H9 (cell line): ENCODE results near the gene AFAP1L2. TPM values are rescaled to one million over a fixed set of nuclear protein-coding genes. Genes with fewer than 3 reads are reported as not detected.

Experiments used
- DNase-seq: peaks from one replicate; pipeline ENCODE4 v3.0.0-alpha.2; 2017
- H2AFZ ChIP-seq: one replicate; pipeline ENCODE4 v1.6.1; 2013; ENCODE audit warnings: mild to moderate bottlenecking, low read length, control low read depth, moderate library complexity
- H2AK5ac ChIP-seq: 2 replicates; pipeline ENCODE4 v1.6.1; 2013; ENCODE audit warnings: low read length, control low read depth, mixed read lengths; ENCODE audit not compliant: insufficient read length
- H2BK120ac ChIP-seq: one replicate; pipeline ENCODE4 v1.6.1; 2013; ENCODE audit warnings: low read depth, mild to moderate bottlenecking, low read length, control low read depth, inconsistent platforms; ENCODE audit not compliant: poor library complexity, severe bottlenecking
- H2BK12ac ChIP-seq: 2 replicates; pipeline ENCODE4 v1.6.1; 2013; ENCODE audit warnings: low read length, control low read depth, mixed read lengths, low read depth; ENCODE audit not compliant: insufficient read length
- H2BK15ac ChIP-seq: 2 replicates; pipeline ENCODE4 v1.6.1; 2013; ENCODE audit warnings: low read depth, low read length, control low read depth
- H2BK20ac ChIP-seq: one replicate; pipeline ENCODE4 v1.6.1; 2013; ENCODE audit warnings: low read depth, mild to moderate bottlenecking, low read length, control low read depth, inconsistent platforms; ENCODE audit not compliant: poor library complexity, severe bottlenecking
- H2BK5ac ChIP-seq: 2 replicates; pipeline ENCODE4 v1.6.1; 2013; ENCODE audit warnings: low read length, control low read depth, mixed read lengths; ENCODE audit not compliant: insufficient read length
- H3K14ac ChIP-seq: 2 replicates; pipeline ENCODE4 v1.6.1; 2013; ENCODE audit warnings: low read length, control low read depth; ENCODE audit not compliant: insufficient read depth
- H3K18ac ChIP-seq: 2 replicates; pipeline ENCODE4 v1.6.1; 2013; ENCODE audit warnings: low read depth, mild to moderate bottlenecking, mixed read lengths, low read length, control low read depth; ENCODE audit not compliant: insufficient read length
- H3K23ac ChIP-seq: 2 replicates; pipeline ENCODE4 v1.6.1; 2013; ENCODE audit warnings: low read length, control low read depth, mixed read lengths, low read depth; ENCODE audit not compliant: insufficient read length
- H3K23me2 ChIP-seq: 2 replicates; pipeline ENCODE4 v1.6.1; 2013; ENCODE audit warnings: low read depth, mild to moderate bottlenecking, mixed read lengths, low read length, control low read depth; ENCODE audit not compliant: insufficient read length, poor library complexity, severe bottlenecking
- H3K27ac ChIP-seq: 2 replicates; pipeline ENCODE4 v1.5.1; 2013; ENCODE audit warnings: low read length, control low read depth, mixed read lengths, low read depth; ENCODE audit not compliant: insufficient read length
- H3K27me3 ChIP-seq: 2 replicates; pipeline ENCODE4 v1.6.1; 2013; ENCODE audit warnings: low read length, control low read depth, inconsistent platforms; ENCODE audit not compliant: insufficient read depth
- H3K4ac ChIP-seq: 2 replicates; pipeline ENCODE4 v1.6.1; 2013; ENCODE audit warnings: low read depth, mild to moderate bottlenecking, control low read depth, inconsistent platforms, low read length, moderate library complexity
- H3K4me1 ChIP-seq: 2 replicates; pipeline ENCODE4 v1.6.1; 2013; ENCODE audit warnings: low read length, control low read depth, inconsistent platforms; ENCODE audit not compliant: insufficient read depth
- H3K4me2 ChIP-seq: 2 replicates; pipeline ENCODE4 v1.6.1; 2013; ENCODE audit warnings: low read length, control low read depth, mixed read lengths; ENCODE audit not compliant: insufficient read length, insufficient read depth
- H3K56ac ChIP-seq: 2 replicates; pipeline ENCODE4 v1.6.1; 2013; ENCODE audit warnings: low read depth, mild to moderate bottlenecking, mixed read lengths, low read length, control low read depth; ENCODE audit not compliant: insufficient read length
- H3K79me1 ChIP-seq: 2 replicates; pipeline ENCODE4 v1.6.1; 2013; ENCODE audit warnings: low read depth, mild to moderate bottlenecking, moderate library complexity, low read length, control low read depth, inconsistent platforms; ENCODE audit not compliant: insufficient read depth, poor library complexity, severe bottlenecking
- H3K79me2 ChIP-seq: 2 replicates; pipeline ENCODE4 v1.6.1; 2013; ENCODE audit warnings: low read length, control low read depth, inconsistent platforms; ENCODE audit not compliant: insufficient read depth
- H3K9ac ChIP-seq: 2 replicates; pipeline ENCODE4 v1.6.1; 2013; ENCODE audit warnings: low read length, control low read depth, mixed read lengths; ENCODE audit not compliant: insufficient read length; ENCODE audit errors: extremely low read depth
- H3K9me3 ChIP-seq: one replicate; pipeline ENCODE4 v1.6.1; 2013; ENCODE audit warnings: low read depth, low read length, inconsistent platforms; ENCODE audit not compliant: control insufficient read depth
- H3T11ph ChIP-seq: one replicate; pipeline ENCODE4 v1.6.1; 2013; ENCODE audit warnings: mild to moderate bottlenecking, low read length, control low read depth, inconsistent platforms
- H4K20me1 ChIP-seq: one replicate; pipeline ENCODE4 v1.6.1; 2013; ENCODE audit not compliant: control insufficient read depth, insufficient read length, insufficient read depth
- H4K5ac ChIP-seq: 2 replicates; pipeline ENCODE4 v1.6.1; 2013; ENCODE audit warnings: low read depth, mild to moderate bottlenecking, mixed read lengths, low read length, control low read depth; ENCODE audit not compliant: insufficient read length
- H4K8ac ChIP-seq: replicated peaks from 2 replicates; pipeline ENCODE4 v1.6.1; 2013; ENCODE audit warnings: low read length, control low read depth, mixed read lengths, low read depth; ENCODE audit not compliant: insufficient read length
- H4K91ac ChIP-seq: 2 replicates; pipeline ENCODE4 v1.6.1; 2013; ENCODE audit warnings: low read depth, mild to moderate bottlenecking, moderate library complexity, mixed read lengths, low read length, control low read depth; ENCODE audit not compliant: insufficient read length
- H3K27ac Mint-ChIP-seq, 3 experiments: 2 replicates in 2 of 3; 3 replicates in 1 of 3; pipeline ENCODE4 v1.8.0; 2020 to 2021; ENCODE audit warnings: mixed read lengths in 3 of 3, mild to moderate bottlenecking in 1 of 3, moderate library complexity in 1 of 3
- H3K27me3 Mint-ChIP-seq: 2 replicates; pipeline ENCODE4 v1.8.0; 2021; ENCODE audit warnings: low read depth, mild to moderate bottlenecking, moderate library complexity, mixed read lengths
- H3K36me3 Mint-ChIP-seq, 3 experiments: 2 replicates in 2 of 3; 3 replicates in 1 of 3; pipeline ENCODE4 v1.8.0; 2020 to 2021; ENCODE audit warnings: low read depth in 3 of 3, mixed read lengths in 3 of 3; ENCODE audit not compliant: insufficient read depth in 1 of 3
- H3K4me1 Mint-ChIP-seq, 2 experiments: 2 replicates each; pipeline ENCODE4 v1.8.0; 2020; ENCODE audit warnings: mixed read lengths in 2 of 2
- H3K4me3 Mint-ChIP-seq, 2 experiments: 2 replicates in 1 of 2; 3 replicates in 1 of 2; pipeline ENCODE4 v1.8.0; 2020 to 2021; ENCODE audit warnings: mild to moderate bottlenecking in 2 of 2, mixed read lengths in 2 of 2, moderate library complexity in 1 of 2
- H3K9me3 Mint-ChIP-seq, 2 experiments: 2 replicates in 1 of 2; 3 replicates in 1 of 2; pipeline ENCODE4 v1.8.0; 2020; ENCODE audit warnings: mild to moderate bottlenecking in 2 of 2, mixed read lengths in 2 of 2, moderate library complexity in 1 of 2
- CTCF ChIP-seq: fragments of 200-600 bp; sonication (generic); conservative IDR thresholded peaks from 3 replicates; pipeline ENCODE4 v1.8.0; 2021; ENCODE audit warnings: antibody characterized with exemption, mild to moderate bottlenecking
- WGBS: extraction: QIAGEN DNeasy Blood & Tissue Kit; methylation state at CpG from one replicate; pipeline ENCODE4 v1.1.7; 2013; ENCODE audit warnings: missing lambda C conversion rate, low lambda C conversion rate, mixed read lengths; ENCODE audit not compliant: insufficient read length; ENCODE audit errors: extremely low coverage; 5-methylcytosine and 5-hydroxymethylcytosine counted together
- total RNA-seq: library from RNA; stranded (reverse); gene quantifications from 2 replicates; pipeline ENCODE4 v1.2.1, GENCODE V29; 2021

AFAP1L2 gene
- total RNA-seq, 1 experiment from 2014 or later: 0.77 TPM

GRCh38 chr10:114295393-114295792, 108.9 kb downstream of the AFAP1L2 start:
- Histone ChIP-seq H4K91ac (no peak overlapping the region), H3K56ac (no peak overlapping the region), H2BK20ac (no peak overlapping the region), H3K9me3 (peaks cover 7% of the 10 kb centered on the region), H3K27ac (no peak overlapping the region), H2BK15ac (no peak overlapping the region), H3K79me1 (no peaks in the 10 kb centered on the region), H2AK5ac (no peak overlapping the region), H3T11ph (no peak overlapping the region), H4K8ac (no peak overlapping the region), H2BK120ac (no peak overlapping the region), H3K18ac (no peak overlapping the region), H3K79me2 (no peaks in the 10 kb centered on the region), H3K4me1 (no peaks in the 10 kb centered on the region), H2AFZ (no peak overlapping the region), H3K4me2 (no peak overlapping the region), H3K23me2 (no peaks in the 10 kb centered on the region), H3K14ac (no peak overlapping the region), H4K5ac (no peak overlapping the region), H3K23ac (no peak overlapping the region), H4K20me1 (no peaks in the 10 kb centered on the region), H3K27me3 (no peaks in the 10 kb centered on the region), H2BK12ac (no peak overlapping the region), H2BK5ac (no peak overlapping the region), H3K4ac (no peak overlapping the region), H3K9ac (no peak overlapping the region)
- peaks cover 2% of the 10 kb centered on the region; the same call in 1 of the 2 replicates for H3K27me3 Mint-ChIP-seq
- no peak overlapping the region for H3K27ac Mint-ChIP-seq
- H3K4me3 Mint-ChIP-seq: no peak overlapping the region
- no CpG with 5 or more reads among the region's 1 CpG for WGBS
- DNase-seq: no peak
- peaks cover 15 to 16% of the 10 kb centered on the region in 2 experiments for H3K9me3 Mint-ChIP-seq
- TF ChIP-seq CTCF: no peak
- peaks cover 18 to 28% (median 18%) of the 10 kb centered on the region in 3 experiments for H3K36me3 Mint-ChIP-seq
- H3K4me1 Mint-ChIP-seq: no peaks in the 10 kb centered on the region
